ENCODE results near the gene ERBB4. TPM values are rescaled to one million over a fixed set of nuclear protein-coding genes. Genes with fewer than 3 reads are reported as not detected.

ERBB4 gene
- total RNA-seq, 6 donors from 2014 or later, result 3.3 to 24.2 (median 11.7) TPM

GRCh38 chr2:212424082-212424481 is 114.5 kb downstream of the ERBB4 start:
- ATAC-seq (ENCODE audit: low FRiP score in 2 of 2), result no peak

GRCh38 chr2:212423089-212423488 is 115.5 kb downstream of the ERBB4 start:
- no peak overlapping the region for H3K27ac ChIP-seq
- no peak for ATAC-seq (ENCODE audit: low FRiP score in 2 of 2)

More at GRCh38 chr2:212424082-212424481, 114.5 kb downstream of the ERBB4 start:
- Histone ChIP-seq H3K36me3 (no peaks in the 10 kb centered on the region), H3K4me3 (no peak overlapping the region), H3K9me3 (no peaks in the 10 kb centered on the region), H3K27me3 (no peaks in the 10 kb centered on the region), H3K4me1 (no peaks in the 10 kb centered on the region), H3K27ac (no peak overlapping the region)
- TF ChIP-seq POLR2A (IDR thresholded peaks at IDR 0.05), result no peak
- no peak for TF ChIP-seq POLR2AphosphoS5 (IDR thresholded peaks at IDR 0.05)
- no peak for TF ChIP-seq CTCF (IDR thresholded peaks at IDR 0.05)
- TF ChIP-seq EP300 (IDR thresholded peaks at IDR 0.05), result no peak
- DNase-seq, result no peak

GRCh38 chr2:212421556-212422334 is 116.9 kb downstream of the ERBB4 start:
- H3K9me3 ChIP-seq, result no peaks in the 10 kb centered on the region
- no peak overlapping the region for H3K4me3 ChIP-seq
- no peaks in the 10 kb centered on the region for H3K36me3 ChIP-seq
- TF ChIP-seq CTCF (IDR thresholded peaks at IDR 0.05) (no peak), POLR2A (IDR thresholded peaks at IDR 0.05) (no peak), EP300 (IDR thresholded peaks at IDR 0.05) (no peak), POLR2AphosphoS5 (IDR thresholded peaks at IDR 0.05) (no peak)
- DNase-seq, result no peak
- H3K27ac ChIP-seq, result no peak overlapping the region
- H3K27me3 ChIP-seq, result no peaks in the 10 kb centered on the region
- no peaks in the 10 kb centered on the region for H3K4me1 ChIP-seq
- 78 to 83% methylated on average over 4 of the region's 4 CpGs for WGBS, 2 donors
- no peak for ATAC-seq (ENCODE audit: low FRiP score in 2 of 2)

More at GRCh38 chr2:212423089-212423488, 115.5 kb downstream of the ERBB4 start:
- Histone ChIP-seq H3K4me1 (no peaks in the 10 kb centered on the region), H3K27me3 (no peaks in the 10 kb centered on the region), H3K9me3 (no peaks in the 10 kb centered on the region), H3K36me3 (no peaks in the 10 kb centered on the region), H3K4me3 (no peak overlapping the region)
- TF ChIP-seq CTCF (IDR thresholded peaks at IDR 0.05) (no peak), EP300 (IDR thresholded peaks at IDR 0.05) (no peak)
- 63 to 76% methylated on average over 1 of the region's 1 CpG for WGBS, 2 donors
- DNase-seq, result no peak

GRCh38 chr2:212416086-212416485 is 122.5 kb downstream of the ERBB4 start:
- H3K27me3 ChIP-seq, result no peaks in the 10 kb centered on the region
- no peaks in the 10 kb centered on the region for H3K9me3 ChIP-seq
- H3K4me1 ChIP-seq, result no peaks in the 10 kb centered on the region
- no peak for TF ChIP-seq EP300 (IDR thresholded peaks at IDR 0.05)
- TF ChIP-seq POLR2AphosphoS5 (IDR thresholded peaks at IDR 0.05), result no peak
- no peak for TF ChIP-seq POLR2A (IDR thresholded peaks at IDR 0.05)
- TF ChIP-seq CTCF (IDR thresholded peaks at IDR 0.05), result no peak
- H3K4me3 ChIP-seq, result no peak overlapping the region
- ATAC-seq (ENCODE audit: low FRiP score in 2 of 2) (no peak), DNase-seq (no peak)
- WGBS, 2 donors, result 82 to 83% methylated on average over 3 of the region's 3 CpGs
- no peaks in the 10 kb centered on the region for H3K36me3 ChIP-seq
- H3K27ac ChIP-seq, result no peak overlapping the region

GRCh38 chr2:212414767-212415211 is 123.8 kb downstream of the ERBB4 start:
- ATAC-seq (ENCODE audit: low FRiP score in 2 of 2) (no peak), DNase-seq (no peak)
- Histone ChIP-seq H3K36me3 (no peaks in the 10 kb centered on the region), H3K4me1 (no peaks in the 10 kb centered on the region), H3K9me3 (no peaks in the 10 kb centered on the region), H3K27ac (no peak overlapping the region), H3K4me3 (no peak overlapping the region), H3K27me3 (no peaks in the 10 kb centered on the region)
- WGBS, 2 donors, result 71 to 80% methylated on average over 4 of the region's 4 CpGs
- TF ChIP-seq EP300 (IDR thresholded peaks at IDR 0.05), result no peak
- TF ChIP-seq POLR2A (IDR thresholded peaks at IDR 0.05), result no peak
